HG03108 (cell line): Measurements from ENCODE around the gene GALNT17.
"Not testable (repeated sequence)": the region's sequence is repeated elsewhere in the genome, so short reads cannot be mapped to it uniquely, and the experiment has no call there.

Source experiments
- ATAC-seq: cut with Tn5 transposase; IDR thresholded peaks from one replicate; pipeline ENCODE4 v1.9.1; 2021; ENCODE audit warnings: moderate library complexity; ENCODE audit not compliant: unreplicated experiment

Gene GALNT17

GRCh38 chr7:71157757-71158156 is 25.8 kb downstream of the GALNT17 start:
- no peak for ATAC-seq

GRCh38 chr7:71165708-71166107 is 33.8 kb downstream of the GALNT17 start:
- no peak for ATAC-seq

GRCh38 chr7:71171476-71171875 is 39.5 kb downstream of the GALNT17 start:
- ATAC-seq = no peak

DNA sequence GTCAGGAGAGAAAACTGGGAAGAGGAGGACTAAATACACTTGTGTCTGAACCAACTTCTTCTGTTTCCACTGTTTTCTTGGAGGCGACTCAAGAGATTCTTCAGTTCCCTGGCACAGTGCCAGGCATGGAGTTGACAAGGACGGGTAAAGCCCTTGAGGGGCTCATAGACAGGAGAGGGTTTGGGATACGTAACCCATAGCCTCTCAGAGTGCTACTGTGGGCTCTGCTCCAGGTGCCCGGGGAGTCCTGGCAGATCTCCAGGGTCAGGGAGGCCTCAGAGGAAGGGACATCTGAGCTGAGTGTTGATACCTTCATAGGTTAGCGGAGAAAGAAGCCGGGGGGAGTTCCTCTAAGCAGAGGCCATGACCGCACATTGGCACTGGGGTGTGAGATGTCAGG is 42.0 kb downstream of the GALNT17 start:
- no peak for ATAC-seq

DNA sequence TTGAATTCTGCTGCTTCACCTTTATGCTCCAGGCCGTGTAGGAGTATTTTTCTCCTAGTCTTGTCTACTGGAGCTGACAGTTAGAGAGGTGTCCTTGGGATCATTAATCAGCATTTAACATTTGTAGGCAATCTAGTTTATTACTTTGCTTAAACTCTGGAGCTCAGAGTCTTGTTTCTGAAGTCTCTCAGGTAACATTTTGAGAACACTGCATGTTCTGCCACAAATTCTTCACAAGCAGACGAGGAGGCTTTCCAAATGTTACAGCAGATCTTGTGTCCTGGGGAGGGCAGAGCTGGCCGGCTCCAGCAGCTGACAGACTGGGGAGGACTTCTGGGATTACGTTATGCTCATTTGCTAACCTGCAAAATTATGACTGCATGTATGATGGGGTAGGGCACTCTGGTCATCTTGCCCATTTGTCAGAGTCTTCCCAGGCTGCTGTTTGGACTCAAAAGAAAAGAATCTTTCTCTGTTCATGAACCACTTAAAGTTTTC is 50.5 kb downstream of the GALNT17 start:
- no peak for ATAC-seq

DNA sequence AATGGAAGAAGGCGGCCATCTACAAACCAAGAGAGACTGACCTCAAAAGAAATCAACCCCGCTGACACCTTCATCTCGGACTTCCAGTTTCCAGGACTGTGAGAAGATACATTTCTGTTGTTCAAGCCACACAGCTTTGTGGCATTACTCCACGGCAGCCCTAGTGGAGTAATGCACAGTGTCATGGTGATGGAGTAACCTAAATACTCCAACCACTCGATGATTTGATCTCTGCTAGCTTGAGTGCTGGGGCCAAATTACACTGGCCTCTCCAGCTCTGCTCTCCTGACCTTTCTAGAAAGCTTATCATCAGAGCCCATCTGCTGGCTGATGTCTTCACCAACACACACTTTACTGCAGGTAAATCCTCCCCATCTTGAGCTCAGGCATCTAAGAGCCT is 52.2 kb downstream of the GALNT17 start:
- no peak for ATAC-seq

DNA sequence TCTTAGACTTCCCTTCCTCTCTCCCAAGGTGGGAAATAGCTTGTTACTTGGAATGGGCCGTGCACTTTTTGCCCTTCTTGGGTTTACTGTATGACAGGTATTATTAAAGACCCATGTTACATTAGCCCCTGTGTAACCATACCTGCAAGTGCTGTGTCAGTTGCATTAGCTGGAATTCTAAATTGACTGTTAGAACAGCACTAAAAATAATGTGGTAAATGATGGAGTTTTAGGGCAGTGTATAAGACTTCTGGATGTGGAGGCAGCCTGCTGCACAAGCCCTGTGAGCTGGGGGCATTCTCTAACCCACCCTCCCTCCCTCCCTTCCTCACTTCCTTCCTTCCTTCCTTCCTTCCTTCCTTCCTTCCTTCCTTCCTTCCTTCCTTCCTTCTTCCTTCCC is 52.7 kb downstream of the GALNT17 start:
- ATAC-seq = no peak

- ATAC-seq = no peak
Measured at GRCh38 chr7:71186535-71187057, 54.7 kb downstream of the GALNT17 start.

GRCh38 chr7:71191771-71192170 is 59.8 kb downstream of the GALNT17 start:
- ATAC-seq = no peak

GRCh38 chr7:71193099-71193810 is 61.3 kb downstream of the GALNT17 start:
- no peak for ATAC-seq

- ATAC-seq = no peak
Measured at GRCh38 chr7:71198391-71198790, 66.4 kb downstream of the GALNT17 start.

GRCh38 chr7:71198887-71199286 is 66.9 kb downstream of the GALNT17 start:
- no peak for ATAC-seq

DNA sequence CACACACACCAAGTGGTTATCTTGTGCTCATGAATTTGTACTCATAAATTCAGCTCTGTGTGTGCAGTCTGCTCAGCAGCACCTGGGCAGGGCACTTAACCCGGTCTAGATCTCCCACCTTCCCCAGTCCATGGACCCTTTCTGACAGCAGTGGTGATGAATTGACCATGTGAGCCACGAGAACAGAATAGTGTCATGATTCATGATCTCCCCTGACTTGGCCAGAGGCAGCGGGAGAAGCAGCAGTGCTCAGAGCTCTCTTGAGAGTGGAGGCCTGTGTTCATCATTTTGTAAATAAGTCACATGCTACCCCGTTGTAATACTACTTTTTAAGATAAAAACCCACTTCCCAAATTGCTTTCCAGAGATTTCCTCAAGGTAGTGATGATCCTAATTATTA is 74.2 kb downstream of the GALNT17 start:
- no peak for ATAC-seq

DNA sequence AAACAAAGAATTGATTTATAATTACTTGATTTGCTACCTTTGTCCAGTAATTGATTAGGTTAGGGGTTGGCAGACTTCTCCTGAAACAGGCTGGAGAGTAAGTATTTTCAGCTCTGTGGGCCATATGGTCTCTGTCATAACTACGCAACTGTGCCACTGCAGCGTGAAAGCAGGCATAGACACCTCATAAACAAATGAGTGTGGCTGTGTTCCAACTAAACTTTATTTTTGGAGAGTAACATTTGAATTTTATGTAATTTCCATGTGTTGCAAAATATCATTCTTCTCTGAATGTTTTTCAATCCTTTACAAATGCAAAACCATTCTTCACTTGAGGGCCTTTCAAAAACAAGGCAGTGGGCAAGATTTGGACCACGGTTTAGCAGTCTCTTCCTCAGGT is 76.9 kb downstream of the GALNT17 start:
- ATAC-seq = no peak

DNA sequence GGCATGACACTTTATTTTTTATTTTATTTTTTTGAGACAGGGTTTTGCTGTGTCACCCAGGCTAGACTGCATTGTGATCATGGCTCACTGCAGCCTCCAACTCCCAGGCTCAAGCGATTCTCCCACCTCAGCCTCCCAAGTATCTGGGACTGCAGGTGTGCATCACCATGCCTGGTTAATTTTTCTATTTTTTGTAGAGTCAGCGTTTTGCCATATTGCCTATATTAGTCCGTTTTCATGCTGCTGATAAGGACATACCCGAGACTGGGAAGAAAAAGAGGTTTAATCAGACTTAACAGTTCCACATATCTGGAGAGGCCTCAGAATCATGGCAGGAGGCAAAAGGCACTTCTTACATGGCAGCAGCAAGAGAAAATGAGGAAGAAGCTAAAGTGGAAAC is 77.5 kb downstream of the GALNT17 start:
- not testable (repeated sequence) for ATAC-seq

- ATAC-seq = no peak
Measured at GRCh38 chr7:71210220-71210619, 78.3 kb downstream of the GALNT17 start.

- not testable (repeated sequence) for ATAC-seq
Measured at GRCh38 chr7:71212433-71212832, 80.5 kb downstream of the GALNT17 start.

- no peak for ATAC-seq
Measured at GRCh38 chr7:71216211-71216610, 84.3 kb downstream of the GALNT17 start.

DNA sequence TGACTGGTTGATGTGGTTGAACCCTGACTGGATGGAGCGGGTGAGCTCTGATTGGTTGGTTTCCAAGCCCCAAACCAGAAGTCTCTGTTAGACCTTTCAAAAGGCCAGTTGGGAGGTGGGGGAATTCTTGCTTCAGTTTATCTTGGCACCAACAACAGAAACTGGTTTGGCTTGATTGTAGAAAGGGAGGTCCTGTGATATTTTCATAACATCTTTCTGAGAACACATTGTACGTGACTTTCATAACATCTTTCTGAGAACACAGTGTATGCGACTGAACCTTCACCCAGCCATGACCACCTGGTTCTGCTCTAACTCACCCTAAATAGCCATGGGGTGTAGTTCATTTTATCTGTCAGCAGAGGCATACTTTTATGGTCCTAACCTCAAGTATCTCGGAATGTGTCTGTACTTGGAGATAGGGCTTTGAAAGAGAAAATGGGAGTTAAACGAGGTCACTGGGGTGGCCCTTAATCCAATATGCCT is 88.3 kb downstream of the GALNT17 start:
- no peak for ATAC-seq

DNA sequence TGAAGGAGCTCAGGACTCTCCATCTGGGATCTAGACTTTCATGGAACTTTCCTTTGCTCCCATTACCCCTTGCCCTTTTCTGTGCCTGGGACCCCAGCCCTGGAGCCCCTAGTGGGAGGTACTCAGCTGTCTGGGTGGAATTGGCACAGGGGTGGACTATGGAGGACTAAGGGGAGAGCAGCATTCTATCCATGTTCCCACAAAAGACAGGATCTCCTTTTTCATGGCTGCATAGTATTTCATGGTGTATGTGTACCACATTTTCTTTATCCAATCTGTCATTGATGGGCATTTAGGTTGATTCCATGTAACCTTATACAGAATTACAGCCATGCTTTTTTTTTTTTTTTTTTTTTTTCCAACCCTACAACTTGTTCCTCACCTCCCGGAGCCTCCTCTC is 89.1 kb downstream of the GALNT17 start:
- no peak for ATAC-seq

DNA sequence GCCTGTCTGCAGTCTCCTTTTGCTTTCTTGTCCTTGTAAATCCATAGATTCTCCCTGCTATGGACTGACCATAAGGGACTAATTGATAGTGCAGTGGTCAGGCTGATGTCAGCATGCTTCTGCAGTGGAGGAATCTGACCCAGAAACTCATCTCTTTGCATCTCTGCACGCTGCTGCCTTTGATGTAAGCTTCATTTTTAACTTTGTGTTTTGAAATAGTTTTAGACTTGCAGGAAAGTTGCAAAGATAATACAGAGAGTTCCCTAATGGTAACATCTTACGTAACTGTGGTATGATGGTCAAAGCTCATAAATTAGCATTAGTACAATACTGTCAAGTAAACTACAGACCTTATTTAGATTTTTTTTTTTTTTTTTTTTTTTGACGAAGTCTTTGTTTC is 89.6 kb downstream of the GALNT17 start:
- no peak for ATAC-seq

- no peak for ATAC-seq
Measured at GRCh38 chr7:71227126-71227525, 95.2 kb downstream of the GALNT17 start.

GRCh38 chr7:71229148-71229547 is 97.2 kb downstream of the GALNT17 start:
- ATAC-seq = no peak
